Measurements from ENCODE around the gene IL15RA.
"Not testable (repeated sequence)": the region's sequence is repeated elsewhere in the genome, so short reads cannot be mapped to it uniquely, and the experiment has no call there.

The IL15RA gene

DNA sequence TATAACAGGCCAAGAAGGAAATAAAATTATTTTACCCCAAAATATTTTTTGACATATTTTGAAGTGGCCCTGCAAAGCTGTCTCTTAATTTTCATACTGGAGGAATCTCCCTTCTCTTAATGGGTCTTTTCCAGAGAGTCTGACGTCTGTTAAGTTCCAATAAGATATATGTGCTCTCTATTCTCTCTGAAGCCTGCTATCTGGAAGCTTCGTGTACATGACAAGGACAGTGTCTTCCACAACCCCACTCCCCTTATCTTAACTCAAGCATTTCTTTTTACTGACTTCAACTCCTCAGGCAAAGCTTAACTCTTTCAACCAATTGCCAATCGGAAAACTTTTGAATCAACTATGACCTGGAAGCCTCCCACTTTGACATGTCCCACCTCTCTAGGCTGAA is 29.2 kb upstream of the IL15RA start:
- no peak for DNase-seq (ENCODE audit: low spot score)

DNA sequence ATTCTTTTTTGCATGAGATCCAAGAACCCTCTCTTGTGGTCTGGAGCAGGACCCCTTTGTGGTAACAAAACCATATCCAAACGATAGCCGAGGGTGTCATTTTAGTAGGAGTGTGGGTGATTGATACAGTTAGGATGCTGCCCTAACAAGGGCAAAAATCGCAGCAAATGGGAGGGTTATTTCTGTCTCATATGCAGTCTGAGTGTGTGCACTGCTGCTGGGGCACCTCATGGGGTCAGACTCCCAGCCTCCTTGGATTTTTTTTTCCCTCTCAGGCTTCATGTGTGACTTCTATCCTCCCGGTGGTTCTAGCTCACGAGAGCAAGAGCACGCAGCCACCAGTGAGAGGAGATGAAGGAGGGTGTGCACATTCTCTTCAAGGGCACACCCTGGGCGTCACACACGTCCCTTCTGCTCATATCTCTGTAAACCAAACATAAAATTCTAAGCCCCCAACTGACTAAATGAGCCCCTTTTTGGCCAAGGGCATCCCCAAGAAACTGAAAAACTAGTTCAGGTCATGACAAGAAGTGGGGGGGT is 28.6 kb upstream of the IL15RA start:
- no peak for DNase-seq (ENCODE audit: low spot score)

DNA sequence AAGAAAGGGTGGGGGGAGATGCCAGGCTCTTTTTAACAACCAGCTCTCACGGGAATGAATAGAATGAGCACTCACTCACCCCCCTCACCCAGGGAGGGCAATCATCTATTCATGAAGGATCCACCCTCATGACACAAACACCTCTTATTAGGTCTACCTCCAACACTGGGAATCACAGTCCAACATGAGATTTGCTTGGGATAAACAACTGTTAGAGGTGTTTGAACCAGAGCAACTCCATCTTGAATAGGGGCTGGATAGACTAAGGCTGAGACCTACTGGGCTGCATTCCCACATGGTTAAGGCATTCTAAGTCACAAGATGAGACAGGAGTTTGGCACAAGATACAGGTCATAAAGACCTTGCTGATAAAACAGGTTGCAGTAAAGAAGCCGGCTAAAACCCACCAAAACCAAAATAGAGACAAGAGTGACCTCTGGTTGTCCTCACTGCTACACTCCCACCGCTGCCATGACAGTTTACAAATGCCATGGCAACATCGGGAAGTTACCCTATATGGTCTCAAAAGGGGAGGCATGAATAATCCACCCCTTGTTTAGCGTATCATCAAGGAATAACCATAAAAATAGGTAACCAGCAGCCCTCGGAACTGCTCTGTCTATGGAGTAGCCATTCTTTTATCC is 27.9 kb upstream of the IL15RA start:
- DNase-seq (ENCODE audit: low spot score), result not testable (repeated sequence)

DNA sequence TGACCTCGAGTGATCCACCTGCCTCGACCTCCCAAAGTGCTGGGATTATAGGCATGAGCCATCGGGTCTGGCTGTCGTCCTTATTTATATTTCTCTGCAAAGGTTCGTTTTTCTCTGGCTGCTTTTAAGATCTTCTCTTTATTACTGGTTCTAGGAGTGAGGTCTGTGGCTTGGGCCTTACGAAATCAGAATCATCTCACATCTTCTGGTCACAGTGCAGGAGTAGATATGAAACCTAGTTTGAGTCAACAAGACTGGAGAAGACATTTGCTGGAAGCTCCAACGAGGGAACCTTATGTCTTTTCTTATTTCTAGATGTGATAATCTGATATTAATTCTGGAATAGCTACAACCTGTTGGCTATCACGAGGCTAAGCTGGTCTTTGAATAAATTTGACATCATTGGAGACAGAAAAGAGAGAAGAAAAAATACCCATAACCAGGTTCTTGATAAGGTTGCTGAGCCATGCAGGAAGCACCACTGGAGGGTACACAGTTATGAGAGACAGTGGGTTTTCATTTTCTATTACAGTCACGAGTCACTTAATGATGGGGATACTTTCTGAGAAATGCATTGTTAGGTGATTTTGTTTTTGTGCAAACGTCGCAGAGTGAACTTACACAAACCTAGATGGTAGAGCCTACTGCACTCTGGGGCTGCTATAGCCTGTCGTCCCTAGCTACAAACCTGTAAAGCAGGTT is 25.6 kb upstream of the IL15RA start:
- no peak for DNase-seq (ENCODE audit: low spot score)

DNA sequence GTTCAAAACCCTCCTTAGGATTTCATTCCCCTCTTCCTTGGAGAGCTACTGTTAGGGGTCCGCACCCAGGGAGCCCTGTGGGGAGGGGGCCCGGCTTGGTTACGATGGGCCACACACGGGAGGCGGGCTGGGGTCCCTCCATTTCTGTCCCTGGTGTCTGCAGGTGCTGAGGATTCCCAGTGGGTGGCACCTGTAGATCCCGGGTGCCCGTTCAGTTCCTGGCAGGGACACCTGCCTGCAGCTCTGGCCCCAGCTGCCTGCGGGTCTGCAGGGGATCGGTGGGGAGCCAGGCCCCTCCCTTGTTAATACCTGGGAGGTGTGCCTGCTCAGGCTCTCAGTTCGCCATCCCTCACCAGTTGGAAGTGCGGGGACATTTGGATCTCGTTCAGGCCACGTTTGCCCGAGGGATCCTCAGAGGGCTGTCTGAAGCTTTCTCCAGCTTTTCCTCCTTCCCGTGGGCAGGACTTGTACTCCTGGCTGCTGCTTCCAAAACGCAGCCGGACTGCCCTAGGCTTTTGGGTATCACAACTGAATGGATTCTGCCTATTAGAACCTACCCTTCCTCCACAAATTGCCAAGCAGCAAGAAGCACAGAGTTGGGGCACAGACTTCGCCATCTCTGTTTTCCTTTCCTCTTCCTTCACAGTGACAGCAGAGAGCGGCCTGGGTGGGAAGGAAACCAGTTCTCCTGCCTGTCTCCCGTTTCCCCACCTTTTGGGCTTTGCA is 22.3 kb upstream of the IL15RA start:
- no peak for DNase-seq (ENCODE audit: low spot score)

DNA sequence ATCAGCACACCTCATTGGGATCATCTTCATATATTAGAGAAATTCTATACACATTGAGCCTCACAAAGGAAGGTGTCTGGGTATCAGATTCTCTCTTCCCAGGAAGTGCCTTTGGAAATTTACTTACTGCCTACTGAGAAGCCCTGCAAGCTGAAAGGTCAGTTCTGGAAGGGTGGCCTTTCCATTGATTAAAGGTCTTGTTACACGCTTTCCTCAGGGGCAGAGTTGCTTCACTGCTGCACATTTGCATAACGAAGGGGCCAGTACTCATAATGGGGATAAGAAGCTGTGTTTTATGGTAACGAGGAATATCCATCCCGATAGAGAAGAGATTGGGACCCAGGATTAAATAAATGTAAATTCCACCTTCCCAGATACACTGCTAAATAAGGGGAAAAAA is 19.4 kb upstream of the IL15RA start:
- DNase-seq (ENCODE audit: low spot score), result no peak

DNA sequence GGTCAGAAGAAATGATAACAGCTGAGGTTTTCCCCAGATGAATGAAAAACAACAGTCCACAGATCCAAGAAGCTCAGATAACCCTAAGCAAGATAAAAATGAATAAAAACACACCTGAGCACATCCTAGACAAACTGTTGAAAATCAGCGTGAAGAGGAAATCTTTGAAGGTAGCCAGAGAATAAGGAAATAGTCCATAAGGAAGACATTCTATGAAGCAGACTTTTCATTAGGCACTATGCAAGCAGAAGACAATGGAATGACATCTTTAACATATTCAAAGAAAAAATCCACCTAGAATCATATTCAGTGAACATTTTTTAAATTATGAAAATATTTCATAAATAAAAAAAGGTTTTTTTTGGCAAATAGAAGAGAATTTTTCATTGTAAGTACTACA is 15.1 kb upstream of the IL15RA start:
- no peak for DNase-seq (ENCODE audit: low spot score)

DNA sequence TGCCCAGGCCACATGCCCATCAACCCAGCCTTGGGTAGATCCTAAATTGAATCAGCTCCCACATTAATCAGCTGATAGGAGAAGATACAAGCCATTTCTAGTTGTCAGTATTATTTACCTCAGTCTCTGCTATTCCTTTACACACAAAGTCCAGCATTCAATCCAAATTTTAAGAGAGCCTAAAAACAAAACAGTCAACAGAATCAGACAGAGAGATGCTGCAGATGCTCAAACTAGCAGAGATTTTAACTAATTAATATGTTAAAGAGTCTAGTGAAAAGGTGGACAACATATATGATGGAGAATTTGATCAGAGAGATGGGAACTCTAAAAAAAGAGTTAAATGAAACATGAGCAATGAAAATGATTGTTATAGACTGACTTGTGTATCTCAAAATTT is 14.4 kb upstream of the IL15RA start:
- DNase-seq (ENCODE audit: low spot score), result no peak

DNA sequence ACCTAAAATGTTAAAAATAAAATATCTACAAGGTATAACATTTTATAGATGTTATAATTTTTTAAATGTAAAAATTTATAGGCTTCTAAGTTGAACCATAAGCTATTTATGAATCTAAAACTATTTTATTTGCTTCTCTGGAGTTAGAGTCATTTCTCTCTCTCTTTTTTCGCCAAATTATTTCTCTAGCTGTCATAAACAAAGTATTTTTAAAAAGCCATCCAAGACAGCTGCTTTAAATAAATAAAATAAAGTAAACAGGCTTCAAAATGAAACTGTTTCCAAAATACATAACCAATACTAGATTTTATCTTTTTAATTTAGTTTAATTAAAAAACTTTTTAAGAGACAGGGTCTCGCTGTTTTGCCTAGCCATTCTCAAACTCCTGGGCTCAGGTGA is 12.4 kb upstream of the IL15RA start:
- no peak for DNase-seq (ENCODE audit: low spot score)

DNA sequence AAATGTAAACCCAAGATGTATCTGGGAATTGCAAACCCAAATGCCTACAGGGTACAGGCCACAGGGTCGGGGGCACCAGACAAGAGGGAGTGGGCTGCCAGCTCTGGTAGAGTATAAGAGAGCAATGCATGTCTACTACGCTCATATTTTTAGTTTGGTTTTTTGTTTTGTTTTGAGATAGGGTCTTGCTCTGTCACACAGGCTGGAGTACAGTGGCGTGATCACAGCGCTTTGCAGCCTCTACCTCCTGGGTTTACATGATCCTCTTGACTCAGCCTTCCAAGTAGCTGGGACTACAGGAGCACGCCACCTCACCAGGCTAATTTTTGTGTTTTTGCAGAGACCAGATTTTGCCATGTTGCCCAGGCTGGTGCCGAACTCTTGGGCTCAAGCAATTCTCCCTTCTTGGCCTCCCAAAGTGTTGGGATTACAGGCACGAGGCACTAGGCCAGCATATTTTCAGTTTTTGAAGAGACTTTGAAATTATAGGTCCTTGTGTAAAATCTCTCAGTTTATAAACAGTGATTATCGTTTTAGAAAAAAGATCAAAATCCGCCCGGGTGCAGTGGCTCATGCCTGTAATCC is 11.1 kb upstream of the IL15RA start:
- DNase-seq (ENCODE audit: low spot score), result no peak

DNA sequence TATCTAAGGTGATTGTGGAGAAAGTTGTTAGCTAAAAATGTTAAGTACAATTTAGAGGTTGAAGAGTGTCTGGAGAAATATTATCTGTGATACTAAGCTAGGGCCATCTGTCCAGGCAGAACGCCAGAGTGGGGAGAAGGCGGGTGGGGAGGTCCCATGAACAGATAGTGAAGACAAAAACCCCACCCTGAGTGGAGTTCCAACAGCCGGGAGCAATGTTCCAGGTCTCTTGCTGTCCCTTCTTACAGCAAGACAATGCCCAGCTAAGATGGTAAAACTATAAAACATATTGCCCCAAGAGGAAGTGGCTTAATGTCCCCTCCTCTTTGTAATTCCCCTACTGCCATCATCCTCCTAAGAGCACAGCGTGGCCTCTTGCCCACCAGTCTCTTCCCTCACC is 10.4 kb upstream of the IL15RA start:
- no peak for DNase-seq (ENCODE audit: low spot score)

DNA sequence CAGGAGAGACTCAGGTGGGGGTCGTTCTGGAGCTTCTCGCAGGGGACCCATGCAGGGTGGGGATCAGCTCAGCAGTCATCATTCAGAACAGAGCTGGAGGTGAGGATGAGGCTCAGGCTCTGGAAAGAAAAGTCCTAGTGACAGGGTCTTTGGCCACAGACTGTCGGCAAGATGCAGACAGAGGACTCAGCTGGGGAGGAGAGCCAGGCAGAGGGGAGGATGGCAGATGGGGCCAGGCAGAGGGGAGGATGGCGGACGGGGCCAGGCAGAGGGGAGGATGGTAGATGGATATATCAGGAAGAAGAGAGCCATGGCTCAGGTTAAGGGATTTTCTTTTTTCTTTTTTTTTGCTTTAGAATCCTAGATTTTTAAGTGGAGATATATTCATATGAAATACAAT is 7.7 kb upstream of the IL15RA start:
- no peak for DNase-seq (ENCODE audit: low spot score)

DNA sequence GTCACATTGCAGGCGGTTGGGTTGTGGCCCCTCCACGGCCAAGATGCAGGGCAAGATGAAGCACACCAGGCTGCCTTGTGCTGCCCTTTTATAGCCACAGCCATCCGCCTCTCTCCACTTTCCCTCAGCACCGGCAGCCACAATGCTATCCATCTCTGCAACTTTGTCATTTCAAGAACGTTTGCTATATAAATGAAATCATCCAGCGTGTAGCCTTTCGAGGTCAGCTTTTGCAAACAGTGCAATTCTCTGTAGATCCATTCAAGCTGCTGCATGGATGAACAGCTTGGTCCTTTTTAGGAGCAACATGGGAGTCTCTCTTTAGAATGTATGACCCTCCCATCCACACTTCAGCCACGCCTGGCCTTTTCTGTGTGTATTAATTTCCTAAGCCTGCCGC is 6.4 kb upstream of the IL15RA start:
- no peak for DNase-seq (ENCODE audit: low spot score)

DNA sequence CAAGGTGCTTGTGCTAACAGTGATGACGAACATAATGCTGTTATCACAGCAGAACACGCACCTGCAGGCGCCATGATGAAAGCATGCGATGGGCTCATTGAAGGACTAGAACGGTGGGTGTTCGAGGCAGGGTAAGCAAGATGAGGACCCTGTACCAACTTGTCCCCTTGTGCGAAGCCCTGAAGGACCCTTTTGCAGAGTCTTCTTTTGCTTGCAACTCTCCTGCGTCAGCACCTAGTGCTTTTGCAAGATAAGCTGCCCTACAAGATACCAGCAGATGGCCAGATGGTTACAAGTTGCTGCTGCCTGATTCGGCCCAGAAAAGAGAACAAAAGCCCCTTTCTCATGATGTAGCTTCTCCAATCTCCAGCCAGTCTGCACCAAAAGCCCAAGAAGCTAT is 4.2 kb upstream of the IL15RA start:
- no peak for DNase-seq (ENCODE audit: low spot score)

DNA sequence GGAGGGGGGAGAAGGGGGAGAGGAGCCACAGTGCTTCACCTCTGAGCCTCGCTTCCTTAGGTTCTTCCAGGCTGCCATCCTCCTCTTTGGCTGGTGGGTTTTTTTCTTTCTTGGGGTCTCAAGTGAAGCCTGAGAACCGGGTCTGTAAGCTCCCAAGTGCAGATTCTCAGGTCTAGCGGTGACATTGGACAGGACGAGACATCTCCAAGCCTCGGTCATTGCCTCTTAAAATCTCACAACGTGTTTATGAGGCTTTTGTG is 817 bp upstream of the IL15RA start:
- no peak for DNase-seq (ENCODE audit: low spot score)

DNA sequence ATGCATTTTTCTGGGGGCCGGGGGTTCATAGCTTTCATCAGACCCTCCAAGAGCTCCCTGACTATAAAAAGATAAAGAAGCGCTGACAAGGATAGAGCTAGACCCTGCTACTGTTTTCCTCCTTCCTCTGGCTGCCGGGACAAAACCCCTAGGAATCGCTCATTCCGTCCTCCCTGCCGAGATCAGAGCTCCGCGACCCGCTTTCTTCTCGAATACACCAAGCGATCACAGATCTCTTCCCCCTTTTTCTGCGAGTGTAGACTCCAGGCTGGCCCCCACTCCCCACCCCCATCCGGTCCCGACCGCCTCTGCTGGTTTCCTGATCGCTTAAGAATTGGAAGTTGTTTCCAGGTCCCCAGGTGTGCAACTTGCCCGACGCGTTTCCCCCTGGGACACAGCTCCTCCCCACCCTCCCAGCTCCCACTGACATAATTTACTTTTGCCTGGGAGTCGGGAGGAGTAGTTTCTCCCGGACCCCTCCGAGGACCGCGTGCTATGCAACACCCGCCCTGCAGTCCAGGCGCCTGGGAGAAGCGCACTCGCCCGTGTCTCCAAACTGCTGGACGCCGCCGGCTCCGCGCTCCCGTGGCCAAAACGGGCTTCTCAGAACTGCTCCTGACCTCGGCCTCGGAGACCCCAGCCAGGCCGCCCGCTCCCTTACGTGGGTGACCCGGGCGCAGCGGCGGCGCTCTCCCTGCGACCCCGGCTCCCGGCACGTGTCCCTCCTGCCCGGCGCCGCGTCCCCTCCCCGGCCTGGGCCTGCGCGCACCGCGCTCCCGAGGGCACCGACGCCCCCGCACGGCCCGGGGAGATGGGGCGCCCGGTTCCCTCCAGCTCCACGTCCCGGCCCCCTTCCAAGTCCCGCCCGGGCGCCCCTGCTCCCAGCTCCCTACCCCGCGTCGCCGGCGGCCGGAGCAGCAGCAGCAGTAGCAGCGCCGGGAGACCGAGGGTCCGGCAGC is 552 bp downstream of the IL15RA start:
- DNase-seq (ENCODE audit: low spot score), result no peak

DNA sequence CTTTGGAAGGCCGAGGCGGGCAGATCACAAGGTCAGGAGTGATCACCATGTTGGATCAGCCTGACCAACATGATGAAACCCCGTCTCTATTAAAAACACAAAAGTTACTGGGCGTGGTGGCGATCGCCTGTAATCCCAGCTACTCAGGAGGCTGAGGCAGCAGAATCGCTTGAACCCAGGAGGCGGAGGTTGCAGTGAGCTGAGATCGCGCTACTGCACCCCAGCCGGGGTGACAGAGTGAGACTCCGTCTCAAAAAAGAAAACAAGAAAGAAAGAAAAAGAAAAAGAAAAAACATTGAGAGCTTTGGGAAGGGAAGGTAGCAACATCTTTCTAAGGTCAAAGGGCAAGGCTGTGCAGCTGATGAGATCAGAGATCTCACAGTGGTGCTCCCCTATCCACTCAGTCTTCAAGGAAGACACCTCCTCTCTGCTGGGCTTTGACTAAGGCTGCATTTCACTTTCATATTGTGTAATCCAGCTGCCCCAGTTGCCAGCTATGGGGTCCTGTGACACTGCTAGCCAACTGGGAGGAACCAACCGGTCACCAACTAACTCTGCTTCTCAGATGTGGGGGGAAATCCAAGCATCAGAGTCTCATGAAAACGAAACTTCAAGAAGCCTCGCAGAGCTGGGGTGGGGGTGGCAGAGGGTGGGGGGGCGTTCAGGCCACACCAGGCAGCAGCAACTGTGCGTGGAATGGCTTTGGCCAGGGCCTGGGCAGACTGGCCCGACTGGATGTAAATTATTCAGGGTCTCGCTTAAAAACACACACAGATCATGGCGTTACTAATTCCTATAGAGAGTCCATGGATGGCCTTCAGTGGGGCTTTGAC is 1.5 kb downstream of the IL15RA start:
- no peak for DNase-seq (ENCODE audit: low spot score)

DNA sequence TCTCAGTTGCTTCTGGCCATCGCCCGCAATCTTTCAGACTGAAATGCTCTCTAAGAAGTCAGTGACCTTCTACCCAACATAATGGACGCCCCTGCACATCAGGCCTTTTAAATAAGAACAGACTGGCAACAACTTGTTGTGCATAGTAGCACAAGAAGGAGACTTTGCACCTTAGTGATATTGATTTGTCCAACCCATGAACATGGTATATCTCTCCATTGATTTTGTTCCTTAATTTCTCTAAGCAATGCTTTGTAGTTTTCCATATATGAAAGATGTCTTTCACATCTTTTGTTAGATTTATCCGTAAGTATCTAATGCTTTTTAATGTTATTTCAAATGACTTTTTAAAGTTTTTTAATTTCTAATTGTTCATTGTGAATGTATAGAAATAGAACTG is 4.3 kb downstream of the IL15RA start:
- DNase-seq (ENCODE audit: low spot score), result no peak

DNA sequence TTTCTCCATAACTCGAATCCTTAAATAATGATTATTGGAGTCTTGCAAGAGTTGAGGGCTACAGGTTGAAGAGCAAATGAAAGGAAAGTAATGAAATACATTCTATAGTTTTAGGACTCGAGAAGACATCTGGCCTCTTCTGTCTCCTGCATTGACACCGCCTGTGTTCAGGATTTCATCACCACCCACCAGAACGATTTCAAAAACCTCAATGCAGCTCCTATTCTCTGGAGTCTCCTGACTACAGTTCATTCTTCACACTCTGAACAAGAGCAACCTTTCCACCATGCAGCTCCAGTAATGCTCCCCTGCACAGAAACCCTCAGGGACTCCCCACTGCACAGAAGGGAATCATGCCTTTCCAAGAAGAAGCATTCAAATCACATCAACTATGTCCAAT is 5.5 kb downstream of the IL15RA start:
- DNase-seq (ENCODE audit: low spot score), result no peak

DNA sequence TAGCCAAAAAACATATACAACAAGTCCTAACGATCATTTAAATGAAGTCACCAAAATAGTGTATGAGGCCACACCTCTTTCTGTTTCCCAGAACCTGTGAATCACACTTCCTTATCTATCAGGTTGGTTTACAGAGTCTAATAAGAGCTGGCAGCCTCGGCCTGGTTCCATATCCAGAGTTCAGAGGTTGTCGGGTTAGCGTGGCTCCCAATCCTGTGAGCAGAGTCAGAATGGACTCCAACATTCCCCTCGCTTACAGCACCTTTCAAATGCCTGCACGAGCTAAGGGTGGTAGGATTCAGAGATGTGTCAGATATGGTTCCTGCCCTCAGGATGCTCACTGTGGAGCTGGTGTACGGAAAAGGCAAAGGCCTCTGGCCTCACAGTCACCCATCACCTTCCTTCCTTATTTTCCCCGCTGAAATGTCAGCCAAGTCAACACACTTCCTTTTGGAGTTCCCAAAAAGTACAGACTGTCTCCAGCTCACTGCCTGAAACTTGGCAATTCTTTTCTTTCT is 6.0 kb downstream of the IL15RA start:
- DNase-seq (ENCODE audit: low spot score), result no peak

DNA sequence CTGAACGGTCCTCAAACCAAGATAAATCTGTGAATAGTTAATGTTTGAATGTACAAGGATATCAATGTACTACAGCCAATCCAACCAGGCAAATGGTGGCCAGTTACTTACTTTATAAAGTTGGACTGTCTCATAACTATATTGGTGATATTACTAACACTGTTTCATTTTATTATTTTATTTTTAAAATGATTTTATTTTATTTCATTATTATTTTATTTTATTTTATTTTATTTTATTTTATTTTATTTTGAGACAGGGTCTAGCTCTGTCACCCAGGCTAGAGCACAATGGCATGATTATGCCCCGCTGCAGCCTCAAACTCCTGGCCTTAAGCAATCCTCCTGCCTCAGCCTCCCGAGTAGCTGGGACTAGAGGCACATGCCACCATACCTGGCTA is 6.8 kb downstream of the IL15RA start:
- no peak for DNase-seq (ENCODE audit: low spot score)
